ENCODE data around the gene RAD51B.

- no peak for TF ChIP-seq CTCF (IDR thresholded peaks at IDR 0.05)
- TF ChIP-seq POLR2A (IDR thresholded peaks at IDR 0.05) = no peak
- no peak for TF ChIP-seq POLR2AphosphoS5 (IDR thresholded peaks at IDR 0.05)
Observed at GRCh38 chr14:68509188-68509983, 689.8 kb downstream of the RAD51B start.
